ENCODE data around the gene ITGA7. TPM values are rescaled to one million over a fixed set of nuclear protein-coding genes. Genes with fewer than 3 reads are reported as not detected.

ITGA7 gene
- total RNA-seq, 1 experiment from 2014 or later, result 2.5 TPM

- H3K36me3 ChIP-seq (ENCODE audit: control insufficient read depth, insufficient read depth, low read length), result peaks cover 10% of the 10 kb centered on the region
- H3K9me3 ChIP-seq (ENCODE audit: control insufficient read depth, insufficient read depth, low read depth, low read length), result no peaks in the 10 kb centered on the region
- CTCF ChIA-PET, result interaction anchor here (1.3 to 2.4 kb wide), 2 partner anchors 14 to 42 kb away, joined by 5 to 17 read pairs; a partner anchor contains a TSS
- intact Hi-C loops (cut with micrococcal nuclease; ENCODE audit: unreplicated experiment) (loop anchor here (10.0 kb wide), 1 partner anchor 529 kb away; no protein-coding TSS in a partner anchor), in situ Hi-C loops (cut with HindIII; ENCODE audit: low pct_unique_long_range_greater_than_20kb, low sequenced_read_pairs) (no loop called here)
- no peaks in the 10 kb centered on the region for H3K27me3 ChIP-seq (ENCODE audit: control insufficient read depth, insufficient read depth, low read length)
- DNase-seq (ENCODE audit: low read depth, low spot score) (no peak), ATAC-seq (no peak)
- peaks cover 30% of the 10 kb centered on the region for H3K4me1 ChIP-seq (ENCODE audit: control insufficient read depth, insufficient read depth, low read length)
- BruUV-seq (replicated peaks), result no TSS peak
- H3K4me3 ChIP-seq (ENCODE audit: low read depth in 2 of 2, low read length in 2 of 2), result no peak overlapping the region
- no peak for TF ChIP-seq REST (IDR thresholded peaks at IDR 0.05; ENCODE audit: insufficient read depth in 1 of 2, low read depth in 2 of 2, low read length in 1 of 2)
- TF ChIP-seq TCF7L2 (IDR thresholded peaks at IDR 0.05; ENCODE audit: low read depth, low read length), result no peak
- no peak for TF ChIP-seq CTCF (IDR thresholded peaks at IDR 0.05)
- TF ChIP-seq POLR2AphosphoS5 (IDR thresholded peaks at IDR 0.05; ENCODE audit: low read depth, low read length), result no peak
- TF ChIP-seq SIN3A (IDR thresholded peaks at IDR 0.05; ENCODE audit: borderline replicate concordance, insufficient read depth, low read depth, low read length), result no peak
- no peak overlapping the region for H3K27ac ChIP-seq (ENCODE audit: low read length)
- POLR2A ChIA-PET, result no interaction called here
Observed at GRCh38 chr12:55723516-55724225, 16.0 kb upstream of the ITGA7 start.

- POLR2A ChIA-PET, result no interaction called here
- in situ Hi-C loops (cut with HindIII; ENCODE audit: low pct_unique_long_range_greater_than_20kb, low sequenced_read_pairs) (no loop called here), intact Hi-C loops (cut with micrococcal nuclease; ENCODE audit: unreplicated experiment) (loop anchor here (10.0 kb wide), 1 partner anchor 528 kb away; no protein-coding TSS in a partner anchor)
- H3K4me3 ChIP-seq (ENCODE audit: low read depth in 2 of 2, low read length in 2 of 2), result no peak overlapping the region
- TSS peak; percentile 23 for BruUV-seq (replicated peaks)
- CTCF ChIA-PET, result interaction anchor here (1.3 kb wide), 1 partner anchor 41 kb away, joined by 5 read pairs; a partner anchor contains a TSS
- peaks cover 30% of the 10 kb centered on the region for H3K4me1 ChIP-seq (ENCODE audit: control insufficient read depth, insufficient read depth, low read length)
- H3K36me3 ChIP-seq (ENCODE audit: control insufficient read depth, insufficient read depth, low read length), result peaks cover 8% of the 10 kb centered on the region
- H3K9me3 ChIP-seq (ENCODE audit: control insufficient read depth, insufficient read depth, low read depth, low read length), result no peaks in the 10 kb centered on the region
- no peak overlapping the region for H3K27ac ChIP-seq (ENCODE audit: low read length)
- no peaks in the 10 kb centered on the region for H3K27me3 ChIP-seq (ENCODE audit: control insufficient read depth, insufficient read depth, low read length)
- TF ChIP-seq CTCF (IDR thresholded peaks at IDR 0.05) (no peak), REST (IDR thresholded peaks at IDR 0.05; ENCODE audit: insufficient read depth in 1 of 2, low read depth in 2 of 2, low read length in 1 of 2) (no peak), POLR2AphosphoS5 (IDR thresholded peaks at IDR 0.05; ENCODE audit: low read depth, low read length) (no peak), TCF7L2 (IDR thresholded peaks at IDR 0.05; ENCODE audit: low read depth, low read length) (no peak), SIN3A (IDR thresholded peaks at IDR 0.05; ENCODE audit: borderline replicate concordance, insufficient read depth, low read depth, low read length) (no peak)
- no peak for ATAC-seq
- no peak for DNase-seq (ENCODE audit: low read depth, low spot score)
Observed at GRCh38 chr12:55722948-55723347, 15.2 kb upstream of the ITGA7 start.

Measured in Panc1 (cell line).